Measurements from ENCODE around the gene PLCH2. TPM values are rescaled to one million over a fixed set of nuclear protein-coding genes. Genes with fewer than 3 reads are reported as not detected.
A peak's percentile ranks its signal among the peaks of the same experiment; 100 is the strongest.

PLCH2 gene
- total and polyA plus RNA-seq, 9 of the 15 experiments (the other 6 are each of a cell fraction or from before 2014, with no cell fraction given): 0.16 TPM; not detected in 8

GRCh38 chr1:2488688-2489087 is 12.6 kb downstream of the PLCH2 start:
- ChIA-PET POLR2A (interaction anchor here (0.6 to 2.5 kb wide), 9 partner anchors 12 to 393 kb away, joined by 3 to 9 read pairs (median 3); partner anchors contain the start of gene PANK4), CTCF (ENCODE audit: low intra/inter-chr PET ratio) (interaction anchor here (0.6 kb wide), 1 partner anchor 27 kb away, joined by 4 read pairs; no protein-coding TSS in a partner anchor)
- BruUV-seq (replicated peaks): no TSS peak
- TF ChIP-seq CTCFL (IDR thresholded peaks at IDR 0.05; ENCODE audit: borderline replicate concordance, insufficient read depth, low read depth, low read length, poor library complexity, severe bottlenecking) (no peak), ZNF280A (IDR thresholded peaks at IDR 0.05; ENCODE audit: low read depth, partially characterized antibody) (peak; percentile 34), CBX3 (IDR thresholded peaks at IDR 0.05; ENCODE audit: borderline replicate concordance in 1 of 2, low read length in 2 of 2) (peak in 1 of 2 experiments; percentile 75; a peak in 1 of 3 replicates)
- H4K20me1 ChIP-seq (replicated peaks; ENCODE audit: control insufficient read depth, insufficient read depth, low read length): peaks cover 12% of the 10 kb centered on the region; the same call in 1 of the 2 replicates
- H3K9me3 ChIP-seq (replicated peaks; ENCODE audit: control insufficient read depth, insufficient read depth, low read depth, low read length): no peaks in the 10 kb centered on the region
- no peak for ATAC-seq
- no peaks in the 10 kb centered on the region for H3K9me1 ChIP-seq (ENCODE audit: control insufficient read depth, insufficient read depth, low read length)
- H3K4me1 ChIP-seq (replicated peaks in 1 of 2; ENCODE audit: control insufficient read depth in 2 of 2, insufficient read depth in 2 of 2, low read length in 2 of 2): peaks cover 0 to 34% of the 10 kb centered on the region in 2 experiments; a peak in 2 of 5 replicates
- H2AFZ ChIP-seq (ENCODE audit: low read depth, low read length): no peak overlapping the region
- peaks cover 14 to 40% of the 10 kb centered on the region in 2 experiments; a peak in 4 of 5 replicates for H3K27me3 ChIP-seq (ENCODE audit: control insufficient read depth in 2 of 2, insufficient read depth in 2 of 2, low read length in 2 of 2)
- no peaks in the 10 kb centered on the region for H3K79me2 ChIP-seq (ENCODE audit: control insufficient read depth, insufficient read depth, low read length)
- no peak for FAIRE-seq
- H3K4me3 ChIP-seq: no peak overlapping the region
- no peak overlapping the region for H3K9ac ChIP-seq (ENCODE audit: insufficient read depth in 1 of 2, low read depth in 2 of 2, low read length in 2 of 2)
- 0% methylated on average over 2 of the region's 2 CpGs for WGBS (ENCODE audit: insufficient coverage, low coverage, missing lambda C conversion rate)
- H3K27ac ChIP-seq (ENCODE audit: extremely low read depth, low read depth, low read length): no peak overlapping the region
- H3K4me2 ChIP-seq (ENCODE audit: insufficient read depth, low read length): no peak overlapping the region
- intact Hi-C loops (cut with micrococcal nuclease) (no loop called here), in situ Hi-C loops (cut with MboI) (no loop called here)
- H3K36me3 ChIP-seq (ENCODE audit: control insufficient read depth, insufficient read depth, low read length): no peaks in the 10 kb centered on the region
- DNase-seq (ENCODE audit: extremely low read depth in 1 of 4, low spot score in 3 of 4): no peak
